ENCODE results near the gene ZNF544.
"Not testable (repeated sequence)": the region's sequence is repeated elsewhere in the genome, so short reads cannot be mapped to it uniquely, and the experiment has no call there.

ZNF544 gene

DNA sequence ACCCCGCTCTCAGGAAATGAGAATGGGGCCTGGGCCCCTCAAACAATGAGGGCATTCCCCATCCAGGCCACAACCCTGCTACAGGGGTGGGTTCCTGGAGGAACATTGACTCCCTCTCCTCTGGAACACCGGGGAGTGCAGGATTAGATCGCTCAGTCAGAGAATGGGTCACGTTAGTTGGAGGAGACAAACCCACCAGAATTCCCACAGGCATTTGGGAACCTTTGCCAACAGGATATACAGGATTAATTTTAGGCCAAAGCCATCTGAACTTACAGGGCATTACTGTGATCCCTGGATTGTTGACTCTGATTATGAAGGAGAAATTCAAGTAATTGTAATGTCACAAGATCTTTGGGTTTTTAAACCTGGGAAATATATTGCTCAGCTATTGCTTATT, 79.0 kb downstream of the ZNF544 start:
- in situ Hi-C loops (cut with MboI; ENCODE audit: low pct_unique_long_range_greater_than_20kb, low sequenced_read_pairs, unreplicated experiment) = no loop called here
- no peak for DNase-seq (ENCODE audit: low spot score)

DNA sequence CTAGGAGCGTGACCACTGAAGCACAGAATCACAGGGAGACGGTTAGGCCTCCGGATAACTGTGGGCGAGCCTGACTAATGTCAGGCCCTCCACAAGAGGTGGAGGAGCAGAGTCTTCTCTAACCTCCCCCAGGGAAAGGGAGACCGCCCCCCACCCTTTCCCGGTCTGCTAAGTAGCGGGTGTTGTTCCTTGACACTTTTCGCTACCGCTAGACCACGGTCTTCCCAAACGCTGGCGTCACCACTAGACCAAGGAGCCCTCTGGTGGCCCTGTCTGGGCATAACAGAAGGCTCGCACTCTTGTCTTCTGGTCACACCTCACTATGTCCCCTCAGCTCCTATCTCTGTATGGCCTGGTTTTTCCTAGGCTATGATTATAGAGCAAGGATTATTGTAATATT, 82.0 kb downstream of the ZNF544 start:
- in situ Hi-C loops (cut with MboI; ENCODE audit: low pct_unique_long_range_greater_than_20kb, low sequenced_read_pairs, unreplicated experiment); DNase-seq (ENCODE audit: low spot score): not testable (repeated sequence)

More for the DNA sequence above, 79.0 kb downstream of the ZNF544 start:
- TF ChIP-seq, protein P1, sequence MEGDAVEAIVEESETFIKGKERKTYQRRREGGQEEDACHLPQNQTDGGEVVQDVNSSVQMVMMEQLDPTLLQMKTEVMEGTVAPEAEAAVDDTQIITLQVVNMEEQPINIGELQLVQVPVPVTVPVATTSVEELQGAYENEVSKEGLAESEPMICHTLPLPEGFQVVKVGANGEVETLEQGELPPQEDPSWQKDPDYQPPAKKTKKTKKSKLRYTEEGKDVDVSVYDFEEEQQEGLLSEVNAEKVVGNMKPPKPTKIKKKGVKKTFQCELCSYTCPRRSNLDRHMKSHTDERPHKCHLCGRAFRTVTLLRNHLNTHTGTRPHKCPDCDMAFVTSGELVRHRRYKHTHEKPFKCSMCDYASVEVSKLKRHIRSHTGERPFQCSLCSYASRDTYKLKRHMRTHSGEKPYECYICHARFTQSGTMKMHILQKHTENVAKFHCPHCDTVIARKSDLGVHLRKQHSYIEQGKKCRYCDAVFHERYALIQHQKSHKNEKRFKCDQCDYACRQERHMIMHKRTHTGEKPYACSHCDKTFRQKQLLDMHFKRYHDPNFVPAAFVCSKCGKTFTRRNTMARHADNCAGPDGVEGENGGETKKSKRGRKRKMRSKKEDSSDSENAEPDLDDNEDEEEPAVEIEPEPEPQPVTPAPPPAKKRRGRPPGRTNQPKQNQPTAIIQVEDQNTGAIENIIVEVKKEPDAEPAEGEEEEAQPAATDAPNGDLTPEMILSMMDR (IDR thresholded peaks at IDR 0.05; ENCODE audit: extremely low read depth, insufficient read depth, missing control alignments) = no peak

DNA sequence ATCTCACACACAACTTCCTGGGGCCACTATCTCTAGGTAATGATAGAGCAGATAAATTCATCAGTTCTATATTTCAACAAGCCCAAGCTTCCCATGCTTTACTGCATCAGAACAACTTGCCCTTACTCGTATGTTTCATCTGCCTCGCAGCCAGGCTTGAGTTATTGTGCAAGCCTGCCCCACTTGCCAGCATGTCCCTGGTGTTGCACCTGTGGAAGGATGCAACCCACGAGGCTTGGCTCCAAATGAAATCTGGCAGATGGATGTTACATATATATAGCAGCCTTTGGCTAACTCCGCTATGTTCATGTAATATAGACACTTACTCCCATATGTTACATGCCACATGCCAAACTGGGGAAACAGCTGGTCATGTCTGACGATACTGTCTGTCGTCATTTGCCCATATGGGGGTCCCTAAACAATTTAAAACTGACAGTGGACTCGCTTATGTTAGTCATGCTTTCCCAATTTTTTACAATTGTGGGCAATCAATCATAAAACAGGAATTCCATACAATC, 82.7 kb downstream of the ZNF544 start:
- TF ChIP-seq, protein P1 (IDR thresholded peaks at IDR 0.05; ENCODE audit: extremely low read depth, insufficient read depth, missing control alignments) = no peak
- in situ Hi-C loops (cut with MboI; ENCODE audit: low pct_unique_long_range_greater_than_20kb, low sequenced_read_pairs, unreplicated experiment) = no loop called here
- DNase-seq (ENCODE audit: low spot score) = no peak
